Kasumi-1 (cell line): ENCODE results near the gene DGKD.

Source experiments
- DNase-seq, 2 experiments: peaks; one replicate each; lab custom pipeline; 2025; lab: John Stamatoyannopoulos, UW

The DGKD gene

GRCh38 chr2:233501198-233502076 is 147.1 kb downstream of the DGKD start:
- DNase-seq = no peak

- DNase-seq = no peak
Observed at GRCh38 chr2:233503481-233503880, 149.2 kb downstream of the DGKD start.

- no peak for DNase-seq
Observed at GRCh38 chr2:233503947-233504637, 149.8 kb downstream of the DGKD start.

GRCh38 chr2:233513953-233514655 is 159.8 kb downstream of the DGKD start:
- DNase-seq = no peak

- no peak for DNase-seq
Observed at GRCh38 chr2:233519787-233520611, 165.7 kb downstream of the DGKD start.
